Body of pancreas (tissue), 4 donors: ENCODE results near the gene DEFB113.

ENCODE experiments used
- CTCF ChIP-seq, 7 experiments: fragments of 450-650 bp in 4 of 7; fragments of 200-600 bp in 3 of 7; sonication (generic) in 3 of 7; IDR thresholded peaks; one replicate each; pipeline ENCODE4 v1.5.1; 2016 to 2019; ENCODE audit warnings: antibody characterized with exemption in 7 of 7
- POLR2A ChIP-seq, 3 donors: fragments of 450-650 bp; IDR thresholded peaks; one replicate each; pipeline ENCODE4 v1.6.1; 2016; ENCODE audit warnings: antibody characterized with exemption in 3 of 3, mild to moderate bottlenecking in 2 of 3

- no peak for TF ChIP-seq POLR2A (IDR thresholded peaks at IDR 0.05)
- TF ChIP-seq CTCF (IDR thresholded peaks at IDR 0.05): no peak
Observed at GRCh38 chr6:49950415-49950751, 19.0 kb downstream of the DEFB113 start.
